Right renal pelvis (tissue), 4 donors: ENCODE results near the gene PARD6A. TPM values are rescaled to one million over a fixed set of nuclear protein-coding genes. Genes with fewer than 3 reads are reported as not detected.
A peak's percentile ranks its signal among the peaks of the same experiment; 100 is the strongest.

Experiments
- DNase-seq, 4 donors: peaks; one replicate each; pipeline ENCODE4 v3.0.0-alpha.2; 2013; ENCODE audit warnings: low read depth in 4 of 4, low spot score in 3 of 4, missing footprints in 1 of 4
- polyA plus RNA-seq, 4 donors: library from polyadenylated mRNA; unstranded; fragments of 120-200 nt; gene quantifications; one replicate each; pipeline ENCODE4 v1.2.1, GENCODE V29; 2013; ENCODE audit not compliant: insufficient read length in 4 of 4

PARD6A gene
- polyA plus RNA-seq, 4 donors, result 2.1 to 4.3 (median 3.2) TPM

GRCh38 chr16:67666032-67666551, 5.3 kb downstream of the PARD6A start:
- no peak for DNase-seq

GRCh38 chr16:67666559-67667452, 6.0 kb downstream of the PARD6A start, which contains the start of the genes C16orf86 and ENKD1:
TSS of gene C16orf86 (plus strand) at chr16:67666814. CDS start at chr16:67666971, 157 bp downstream.
TSS of gene ENKD1 (minus strand) at chr16:67666750. CDS start at chr16:67666442, 308 bp downstream.
- peak; percentile 61 to 74 (median 66) for DNase-seq

- DNase-seq, result no peak
Measured at GRCh38 chr16:67667453-67667816, 6.7 kb downstream of the PARD6A start.

GRCh38 chr16:67667817-67668494, 7.2 kb downstream of the PARD6A start:
- peak in 3 of 4 donors; percentile 69 to 80 (median 70) for DNase-seq

- DNase-seq, result no peak
Measured at GRCh38 chr16:67668495-67669157, 7.9 kb downstream of the PARD6A start.

GRCh38 chr16:67669499-67670101, 8.8 kb downstream of the PARD6A start:
- no peak for DNase-seq

GRCh38 chr16:67672306-67672705, 11.5 kb downstream of the PARD6A start:
- DNase-seq, result no peak

GRCh38 chr16:67672739-67673662, 12.2 kb downstream of the PARD6A start:
- no peak for DNase-seq

- no peak for DNase-seq
Measured at GRCh38 chr16:67673712-67674580, 13.2 kb downstream of the PARD6A start.

- no peak for DNase-seq
Measured at GRCh38 chr16:67674851-67675578, 14.3 kb downstream of the PARD6A start.

- no peak for DNase-seq
Measured at GRCh38 chr16:67675579-67675935, 14.8 kb downstream of the PARD6A start.

- DNase-seq, result no peak
Measured at GRCh38 chr16:67675999-67676398, 15.2 kb downstream of the PARD6A start.

GRCh38 chr16:67676516-67676915, 15.8 kb downstream of the PARD6A start:
- DNase-seq, result no peak

- DNase-seq, result no peak
Measured at GRCh38 chr16:67676939-67677338, 16.2 kb downstream of the PARD6A start.

- no peak for DNase-seq
Measured at GRCh38 chr16:67677712-67678111, 17.0 kb downstream of the PARD6A start.

GRCh38 chr16:67678354-67679023, 17.7 kb downstream of the PARD6A start:
- no peak for DNase-seq
